Body of pancreas (tissue), 4 donors: ENCODE results near the gene RAB10.

Experiments used
- CTCF ChIP-seq, 7 experiments: fragments of 450-650 bp in 4 of 7; fragments of 200-600 bp in 3 of 7; sonication (generic) in 3 of 7; IDR thresholded peaks; one replicate each; pipeline ENCODE4 v1.5.1; 2016 to 2019; ENCODE audit warnings: antibody characterized with exemption in 7 of 7
- POLR2A ChIP-seq, 3 donors: fragments of 450-650 bp; IDR thresholded peaks; one replicate each; pipeline ENCODE4 v1.6.1; 2016; ENCODE audit warnings: antibody characterized with exemption in 3 of 3, mild to moderate bottlenecking in 2 of 3

DNA sequence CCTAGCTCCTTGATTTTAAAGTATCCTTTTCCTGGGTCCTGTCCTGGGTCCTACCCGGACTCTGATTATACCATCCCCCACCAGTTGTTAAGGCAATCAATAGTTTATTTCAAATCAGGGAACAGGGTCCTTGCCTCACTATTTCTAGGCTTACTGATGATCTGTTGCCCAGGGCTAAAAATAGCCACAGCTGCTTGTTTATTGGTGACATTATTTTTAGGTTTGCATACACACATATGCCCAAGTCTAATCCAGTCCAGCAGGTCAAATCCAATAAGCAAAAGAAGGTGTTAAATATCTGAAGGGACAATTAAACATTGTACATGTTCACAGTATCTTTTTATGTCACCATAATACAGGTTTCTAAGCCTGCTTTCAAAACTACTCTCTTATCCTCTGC is 66.0 kb downstream of the RAB10 start:
- no peak for TF ChIP-seq CTCF (IDR thresholded peaks at IDR 0.05)
- no peak for TF ChIP-seq POLR2A (IDR thresholded peaks at IDR 0.05)
